ENCODE measurements around the gene AGPAT3. TPM values are rescaled to one million over a fixed set of nuclear protein-coding genes. Genes with fewer than 3 reads are reported as not detected.

AGPAT3 gene
- total RNA-seq, 4 donors from 2014 or later: 61.0 to 77.9 (median 69.4) TPM

GRCh38 chr21:43886565-43886964 lies 21.5 kb downstream of the AGPAT3 start:
- 93% methylated on average over 1 of the region's 1 CpG for WGBS
- no peaks in the 10 kb centered on the region for H3K9me3 ChIP-seq
- no peak overlapping the region for H3K4me3 ChIP-seq

GRCh38 chr21:43889069-43889468 lies 24.0 kb downstream of the AGPAT3 start:
- Histone ChIP-seq H3K4me1 (peaks cover 21% of the 10 kb centered on the region), H3K9me3 (no peaks in the 10 kb centered on the region), H3K36me3 (no peaks in the 10 kb centered on the region), H3K27me3 (no peaks in the 10 kb centered on the region), H3K27ac (no peak overlapping the region), H3K4me3 (no peak overlapping the region)
- no peak for DNase-seq (ENCODE audit: low spot score in 2 of 2)
- 67% methylated on average over 3 of the region's 3 CpGs for WGBS
- TF ChIP-seq POLR2AphosphoS5 (IDR thresholded peaks at IDR 0.05) (no peak), EP300 (IDR thresholded peaks at IDR 0.05) (no peak), CTCF (IDR thresholded peaks at IDR 0.05) (no peak), POLR2A (IDR thresholded peaks at IDR 0.05) (no peak)

More at GRCh38 chr21:43886565-43886964, 21.5 kb downstream of the AGPAT3 start:
- DNase-seq (ENCODE audit: low spot score in 2 of 2): no peak
- H3K27ac ChIP-seq: no peak overlapping the region
- no peaks in the 10 kb centered on the region for H3K27me3 ChIP-seq
- TF ChIP-seq CTCF (IDR thresholded peaks at IDR 0.05) (no peak), EP300 (IDR thresholded peaks at IDR 0.05) (no peak), POLR2A (IDR thresholded peaks at IDR 0.05) (no peak), POLR2AphosphoS5 (IDR thresholded peaks at IDR 0.05) (no peak)
- peaks cover 23% of the 10 kb centered on the region for H3K4me1 ChIP-seq
- H3K36me3 ChIP-seq: no peaks in the 10 kb centered on the region

- no peak for DNase-seq (ENCODE audit: low spot score in 2 of 2)
- Histone ChIP-seq H3K27ac (no peak overlapping the region), H3K4me3 (no peak overlapping the region), H3K9me3 (no peaks in the 10 kb centered on the region), H3K27me3 (no peaks in the 10 kb centered on the region), H3K4me1 (peaks cover 14% of the 10 kb centered on the region), H3K36me3 (no peaks in the 10 kb centered on the region)
- WGBS: 90% methylated on average over 9 of the region's 9 CpGs
- TF ChIP-seq CTCF (IDR thresholded peaks at IDR 0.05) (no peak), EP300 (IDR thresholded peaks at IDR 0.05) (no peak), POLR2A (IDR thresholded peaks at IDR 0.05) (no peak), POLR2AphosphoS5 (IDR thresholded peaks at IDR 0.05) (no peak)
These were observed 25.0 kb downstream of the AGPAT3 start for GRCh38 chr21:43890042-43890441.

- 92% methylated on average over 3 of the region's 3 CpGs for WGBS
- H3K27ac ChIP-seq: no peak overlapping the region
These were observed 27.3 kb downstream of the AGPAT3 start for GRCh38 chr21:43892334-43892733.

GRCh38 chr21:43892984-43893535 lies 28.0 kb downstream of the AGPAT3 start:
- WGBS: 88% methylated on average over 5 of the region's 5 CpGs
- TF ChIP-seq POLR2A (IDR thresholded peaks at IDR 0.05) (no peak), CTCF (IDR thresholded peaks at IDR 0.05) (no peak), EP300 (IDR thresholded peaks at IDR 0.05) (no peak), POLR2AphosphoS5 (IDR thresholded peaks at IDR 0.05) (no peak)
- Histone ChIP-seq H3K4me1 (peaks cover 5% of the 10 kb centered on the region), H3K9me3 (no peaks in the 10 kb centered on the region), H3K4me3 (no peak overlapping the region), H3K27me3 (no peaks in the 10 kb centered on the region), H3K27ac (no peak overlapping the region), H3K36me3 (no peaks in the 10 kb centered on the region)
- DNase-seq (ENCODE audit: low spot score in 2 of 2): no peak

More at GRCh38 chr21:43892334-43892733, 27.3 kb downstream of the AGPAT3 start:
- Histone ChIP-seq H3K27me3 (no peaks in the 10 kb centered on the region), H3K9me3 (no peaks in the 10 kb centered on the region), H3K4me3 (no peak overlapping the region), H3K36me3 (no peaks in the 10 kb centered on the region), H3K4me1 (peaks cover 6% of the 10 kb centered on the region)
- TF ChIP-seq POLR2A (IDR thresholded peaks at IDR 0.05) (no peak), CTCF (IDR thresholded peaks at IDR 0.05) (no peak), POLR2AphosphoS5 (IDR thresholded peaks at IDR 0.05) (no peak), EP300 (IDR thresholded peaks at IDR 0.05) (no peak)
- DNase-seq (ENCODE audit: low spot score in 2 of 2): no peak

Data from suprapubic skin (tissue), 4 donors.